Endothelial cell of umbilical vein (primary cell): Measurements from ENCODE around the gene THUMPD2. TPM values are rescaled to one million over a fixed set of nuclear protein-coding genes. Genes with fewer than 3 reads are reported as not detected.

Experiments
- BruUV-seq: library from RNA; stranded (reverse); fragments of 400-500 nt; replicated peaks from 2 replicates; lab custom pipeline; 2021; lab: Mats Ljungman, UMichigan
- CTCF ChIA-PET: fragments of 300-600, 350-600 bp; sonication (Branson Sonifier 250); formaldehyde crosslinking; loops from one replicate; lab custom pipeline; 2021; ENCODE audit warnings: antibody characterized with exemption, inconsistent platforms; lab: Charles Lee
- POLR2A ChIA-PET: fragments of 300-600, 350-600 bp; sonication (Branson Sonifier 250); formaldehyde crosslinking; loops from one replicate; lab custom pipeline; 2021; ENCODE audit warnings: antibody characterized with exemption, inconsistent platforms; lab: Charles Lee
- DNase-seq: peaks from one replicate; pipeline ENCODE4 v3.0.0-alpha.2; 2011; ENCODE audit warnings: low read depth, low spot score
- FAIRE-seq: peaks from 2 replicates; lab custom pipeline; 2011; peaks lifted over from hg19 to GRCh38; lab: Jason Lieb, UNC
- H2AFZ ChIP-seq: 2 replicates; pipeline ENCODE4 v1.6.0; 2012; ENCODE audit warnings: low read depth, low read length, control low read depth, inconsistent platforms
- H3K27ac ChIP-seq: 2 replicates; pipeline ENCODE4 v1.5.1; 2011; ENCODE audit warnings: low read depth, mild to moderate bottlenecking, control low read depth, low read length, moderate library complexity; ENCODE audit not compliant: insufficient read depth
- H3K27me3 ChIP-seq, 2 experiments: 2 replicates each; pipeline versions ENCODE4 v1.6.0 to v1.6.1; 2011; ENCODE audit warnings: low read length in 2 of 2, mixed read lengths in 1 of 2; ENCODE audit not compliant: control insufficient read depth in 2 of 2, insufficient read depth in 2 of 2
- H3K36me3 ChIP-seq, 2 experiments: 2 replicates in 1 of 2; 3 replicates in 1 of 2; pipeline ENCODE4 v1.5.1; 2011; ENCODE audit warnings: low read length in 2 of 2, mild to moderate bottlenecking in 1 of 2, moderate library complexity in 1 of 2; ENCODE audit not compliant: control insufficient read depth in 2 of 2, insufficient read depth in 2 of 2; ENCODE audit errors: extremely low read depth in 1 of 2
- H3K4me1 ChIP-seq: 3 replicates; pipeline ENCODE4 v1.5.1; 2011; ENCODE audit warnings: mild to moderate bottlenecking, low read length; ENCODE audit not compliant: control insufficient read depth, insufficient read depth; ENCODE audit errors: extremely low read depth
- H3K4me2 ChIP-seq: 2 replicates; pipeline ENCODE4 v1.6.1; 2011; ENCODE audit warnings: low read length, control low read depth, mixed read lengths; ENCODE audit not compliant: insufficient read depth
- H3K4me3 ChIP-seq, 3 experiments: fragments of 200-600 bp in 1 of 3; sonication (generic), shearing (Covaris generic) in 1 of 3; replicated peaks in 1 of 3; 2 replicates each; pipeline ENCODE4 v1.5.1; 2011 to 2016; ENCODE audit warnings: control low read depth in 3 of 3, low read length in 3 of 3, mild to moderate bottlenecking in 2 of 3, inconsistent platforms in 1 of 3, low read depth in 1 of 3, moderate library complexity in 1 of 3; ENCODE audit not compliant: insufficient read depth in 1 of 3
- H3K79me2 ChIP-seq: 2 replicates; pipeline ENCODE4 v1.6.0; 2012; ENCODE audit warnings: low read length, inconsistent platforms; ENCODE audit not compliant: control insufficient read depth, insufficient read depth
- H3K9ac ChIP-seq: replicated peaks from 2 replicates; pipeline ENCODE3; 2011; ENCODE audit warnings: low read length, control low read depth; ENCODE audit not compliant: insufficient read depth; ENCODE audit errors: extremely low read depth
- H3K9me1 ChIP-seq: replicated peaks from 3 replicates; pipeline ENCODE4 v1.6.0; 2011; ENCODE audit warnings: mild to moderate bottlenecking, low read length; ENCODE audit not compliant: control insufficient read depth, insufficient read depth; ENCODE audit errors: extremely low read depth
- H3K9me3 ChIP-seq: replicated peaks from 2 replicates; pipeline ENCODE4 v1.5.1; 2012; ENCODE audit warnings: low read length, inconsistent platforms; ENCODE audit not compliant: control insufficient read depth, insufficient read depth
- H4K20me1 ChIP-seq: replicated peaks from 2 replicates; pipeline ENCODE3; 2011; ENCODE audit warnings: mild to moderate bottlenecking, low read length; ENCODE audit not compliant: control insufficient read depth, insufficient read depth; ENCODE audit errors: extremely low read depth
- CTCF ChIP-seq, 2 donors: IDR thresholded peaks; 1 replicate in 1 of 2; 2 replicates in 1 of 2; pipeline ENCODE4 v1.5.1; 2011; ENCODE audit warnings: low read length in 2 of 2, mild to moderate bottlenecking in 2 of 2, moderate library complexity in 2 of 2, control low read depth in 1 of 2, inconsistent platforms in 1 of 2, low read depth in 1 of 2; ENCODE audit not compliant: insufficient read depth in 1 of 2; ENCODE audit errors: extremely low read depth in 1 of 2
- EZH2 ChIP-seq: IDR thresholded peaks from 2 replicates; pipeline ENCODE4 v1.6.1; 2012; ENCODE audit warnings: borderline replicate concordance, low read depth, mild to moderate bottlenecking, moderate library complexity, low read length, inconsistent platforms; ENCODE audit not compliant: severe bottlenecking
- FOS ChIP-seq: IDR thresholded peaks from 2 replicates; pipeline ENCODE4 v1.6.1; 2011; ENCODE audit warnings: mild to moderate bottlenecking, low read length, moderate library complexity, borderline replicate concordance; ENCODE audit not compliant: insufficient read depth
- GATA2 ChIP-seq: IDR thresholded peaks from 2 replicates; pipeline ENCODE4 v1.7.0; 2011; ENCODE audit warnings: low read depth, mild to moderate bottlenecking, moderate library complexity, mixed read lengths, low read length; ENCODE audit not compliant: insufficient read length, insufficient read depth
- JUN ChIP-seq: IDR thresholded peaks from 2 replicates; pipeline ENCODE4 v1.6.1; 2011; ENCODE audit warnings: borderline replicate concordance, low read depth; ENCODE audit not compliant: insufficient read length, insufficient read depth
- MAX ChIP-seq: IDR thresholded peaks from 2 replicates; pipeline ENCODE4 v1.6.1; 2011; ENCODE audit not compliant: insufficient read depth, insufficient read length
- MYC ChIP-seq: IDR thresholded peaks from one replicate; pipeline ENCODE4 v1.6.1; 2011; ENCODE audit warnings: mild to moderate bottlenecking, low read depth, low read length
- POLR2A ChIP-seq: IDR thresholded peaks from 2 replicates; pipeline ENCODE4 v1.6.1; 2012; ENCODE audit warnings: low read depth, mild to moderate bottlenecking, control low read depth, low read length
- POLR2AphosphoS5 ChIP-seq: IDR thresholded peaks from 2 replicates; pipeline ENCODE4 v1.6.1; 2012; ENCODE audit warnings: low read depth, mild to moderate bottlenecking, control low read depth, low read length, moderate library complexity; ENCODE audit not compliant: insufficient read depth
- dilution Hi-C: fragments of 300-500 bp; cut with MboI; formaldehyde crosslinking; loops from one replicate; pipeline ENCODE4 v1.15.0; 2019; ENCODE audit warnings: low sequenced_read_pairs; ENCODE audit not compliant: extremely low pct_ligation_motif_present
- intact Hi-C: fragments of 100-400 bp; cut with micrococcal nuclease; formaldehyde crosslinking; loops from one replicate; pipeline ENCODE4 v1.10.0; 2022
- polyA plus RNA-seq, 4 experiments: library from polyadenylated mRNA; depleted of rRNA in 3 of 4; stranded (reverse) in 3 of 4; unstranded in 1 of 4; fragments of >200 nt; gene quantifications; 2 replicates each; pipeline versions ENCODE4 v1.2.1 to v1.2.3, GENCODE V29; 2011 to 2012; ENCODE audit warnings: missing spikeins in 1 of 4
- total RNA-seq: library from RNA; stranded (reverse); gene quantifications from 2 replicates; pipeline ENCODE4 v1.2.3, GENCODE V29; 2021

THUMPD2 gene
- total and polyA plus RNA-seq, 2 donors (not counting 3 experiments of a cell fraction or from before 2014, with no cell fraction given), result 4.3 to 8.2 TPM

- BruUV-seq, result no TSS peak
- Histone ChIP-seq H3K36me3 (no peaks in the 10 kb centered on the region), H3K4me1 (no peaks in the 10 kb centered on the region), H3K27me3 (peaks cover 4 to 18% of the 10 kb centered on the region in 2 experiments), H2AFZ (no peak overlapping the region), H3K9ac (no peak overlapping the region), H3K4me3 (no peak overlapping the region), H3K9me1 (no peaks in the 10 kb centered on the region), H3K79me2 (no peaks in the 10 kb centered on the region), H3K27ac (no peak overlapping the region), H3K9me3 (no peaks in the 10 kb centered on the region), H3K4me2 (no peak overlapping the region), H4K20me1 (no peaks in the 10 kb centered on the region)
- dilution Hi-C loops, result no loop called here
- intact Hi-C loops, result no loop called here
- no peak for FAIRE-seq
- CTCF ChIA-PET, result no interaction called here
- DNase-seq, result no peak
- POLR2A ChIA-PET, result no interaction called here
- TF ChIP-seq EZH2 (no peak), FOS (no peak), POLR2A (no peak), GATA2 (no peak), CTCF (IDR thresholded peaks at IDR 0.05; ENCODE audit: extremely low read depth in 1 of 2, insufficient read depth in 1 of 2, low read depth in 1 of 2, low read length in 2 of 2) (no peak), MYC (no peak), MAX (no peak), JUN (no peak), POLR2AphosphoS5 (no peak)
Observed at GRCh38 chr2:39708003-39708402, 71.1 kb downstream of the THUMPD2 start.
